Right ventricle myocardium inferior (tissue), 1 donor: Measurements from ENCODE around the gene ANKRD44. TPM values are rescaled to one million over a fixed set of nuclear protein-coding genes. Genes with fewer than 3 reads are reported as not detected.

Experiments
- ATAC-seq: fragments of 200-7000 bp; cut with Tn5 transposase; one replicate; pipeline ENCODE4 v1.9.1; 2020; ENCODE audit warnings: mild to moderate bottlenecking, moderate library complexity
- DNase-seq: peaks from one replicate; pipeline ENCODE4 v3.0.0; 2021; ENCODE audit errors: missing footprints
- intact Hi-C: fragments of 100-400 bp; cut with DNase I; formaldehyde crosslinking; loops from one replicate; pipeline ENCODE4 v1.11.0; 2022
- total RNA-seq: library from RNA; stranded (reverse); fragmentation: NEBNext Ultra II Directional; extraction: Animal tissue kit (Norgen Biotek cat#: 25700); gene quantifications from one replicate; pipeline ENCODE4 v1.2.1, GENCODE V29; 2021
- donor health status: DM: no; HTN: yes; CAD: no; lungs with severe emphysema.

ANKRD44 gene
- total RNA-seq, 1 donor from 2014 or later: 10.5 TPM

GRCh38 chr2:197174539-197175094, 136.0 kb downstream of the ANKRD44 start:
- no peak for ATAC-seq
- DNase-seq: no peak
- intact Hi-C loops: no loop called here

- intact Hi-C loops: no loop called here
- ATAC-seq (no peak), DNase-seq (no peak)
Observed at GRCh38 chr2:197171582-197171981, 139.0 kb downstream of the ANKRD44 start.

- intact Hi-C loops: no loop called here
- ATAC-seq: no peak
Observed at GRCh38 chr2:197170208-197170607, 140.4 kb downstream of the ANKRD44 start.

GRCh38 chr2:197168705-197169104, 141.9 kb downstream of the ANKRD44 start:
- DNase-seq: peak; percentile 73
- ATAC-seq: peak; percentile 52
- intact Hi-C loops: loop anchor here (1.0 to 10.0 kb wide), 2 partner anchors 54 to 156 kb away; no protein-coding TSS in a partner anchor

More at GRCh38 chr2:197170208-197170607, 140.4 kb downstream of the ANKRD44 start:
- DNase-seq: no peak

GRCh38 chr2:197167608-197168314, 142.8 kb downstream of the ANKRD44 start:
- ATAC-seq: no peak
- intact Hi-C loops: loop anchor here (1.0 to 10.0 kb wide), 2 partner anchors 53 to 155 kb away; no protein-coding TSS in a partner anchor
- DNase-seq: no peak

- intact Hi-C loops: loop anchor here (10.0 kb wide), 1 partner anchor 50 kb away; no protein-coding TSS in a partner anchor
- DNase-seq (no peak), ATAC-seq (no peak)
Observed at GRCh38 chr2:197165020-197165419, 145.6 kb downstream of the ANKRD44 start.

- intact Hi-C loops: loop anchor here (10.0 kb wide), 1 partner anchor 49 kb away; no protein-coding TSS in a partner anchor
- no peak for DNase-seq
Observed at GRCh38 chr2:197164141-197164754, 146.3 kb downstream of the ANKRD44 start.

GRCh38 chr2:197163712-197164140, 146.9 kb downstream of the ANKRD44 start:
- intact Hi-C loops: loop anchor here (10.0 kb wide), 1 partner anchor 49 kb away; no protein-coding TSS in a partner anchor
- no peak for DNase-seq
- ATAC-seq: no peak

More at GRCh38 chr2:197164141-197164754, 146.3 kb downstream of the ANKRD44 start:
- ATAC-seq: peak; percentile 49

- intact Hi-C loops: loop anchor here (10.0 kb wide), 1 partner anchor 47 kb away; no protein-coding TSS in a partner anchor
- no peak for ATAC-seq
Observed at GRCh38 chr2:197161774-197162173, 148.8 kb downstream of the ANKRD44 start.

GRCh38 chr2:197159661-197160211, 150.8 kb downstream of the ANKRD44 start:
- intact Hi-C loops: loop anchor here (10.0 kb wide), 1 partner anchor 45 kb away; no protein-coding TSS in a partner anchor
- DNase-seq (no peak), ATAC-seq (no peak)

More at GRCh38 chr2:197161774-197162173, 148.8 kb downstream of the ANKRD44 start:
- DNase-seq: no peak

- intact Hi-C loops: no loop called here
- DNase-seq: no peak
- ATAC-seq: no peak
Observed at GRCh38 chr2:197158591-197159550, 151.7 kb downstream of the ANKRD44 start.

GRCh38 chr2:197157879-197158537, 152.6 kb downstream of the ANKRD44 start:
- ATAC-seq (no peak), DNase-seq (no peak)
- intact Hi-C loops: no loop called here

GRCh38 chr2:197156771-197157170, 153.8 kb downstream of the ANKRD44 start:
- intact Hi-C loops: no loop called here
- DNase-seq (no peak), ATAC-seq (no peak)

GRCh38 chr2:197152451-197153228, 157.9 kb downstream of the ANKRD44 start:
- intact Hi-C loops: no loop called here
- DNase-seq (no peak), ATAC-seq (peak; percentile 46)

GRCh38 chr2:197149546-197149945, 161.0 kb downstream of the ANKRD44 start:
- intact Hi-C loops: no loop called here
- ATAC-seq: no peak
- no peak for DNase-seq

- ATAC-seq: no peak
- no peak for DNase-seq
- intact Hi-C loops: no loop called here
Observed at GRCh38 chr2:197148401-197148800, 162.2 kb downstream of the ANKRD44 start.

- DNase-seq: no peak
- intact Hi-C loops: no loop called here
- ATAC-seq: no peak
Observed at GRCh38 chr2:197147942-197148341, 162.6 kb downstream of the ANKRD44 start.
